Measurements from ENCODE around the gene EHMT1. TPM values are rescaled to one million over a fixed set of nuclear protein-coding genes. Genes with fewer than 3 reads are reported as not detected.

Gene EHMT1
- total and polyA plus RNA-seq, 2 of the 8 experiments (the other 6 are each of a cell fraction or from before 2014, with no cell fraction given): 95.7 to 163 TPM

DNA sequence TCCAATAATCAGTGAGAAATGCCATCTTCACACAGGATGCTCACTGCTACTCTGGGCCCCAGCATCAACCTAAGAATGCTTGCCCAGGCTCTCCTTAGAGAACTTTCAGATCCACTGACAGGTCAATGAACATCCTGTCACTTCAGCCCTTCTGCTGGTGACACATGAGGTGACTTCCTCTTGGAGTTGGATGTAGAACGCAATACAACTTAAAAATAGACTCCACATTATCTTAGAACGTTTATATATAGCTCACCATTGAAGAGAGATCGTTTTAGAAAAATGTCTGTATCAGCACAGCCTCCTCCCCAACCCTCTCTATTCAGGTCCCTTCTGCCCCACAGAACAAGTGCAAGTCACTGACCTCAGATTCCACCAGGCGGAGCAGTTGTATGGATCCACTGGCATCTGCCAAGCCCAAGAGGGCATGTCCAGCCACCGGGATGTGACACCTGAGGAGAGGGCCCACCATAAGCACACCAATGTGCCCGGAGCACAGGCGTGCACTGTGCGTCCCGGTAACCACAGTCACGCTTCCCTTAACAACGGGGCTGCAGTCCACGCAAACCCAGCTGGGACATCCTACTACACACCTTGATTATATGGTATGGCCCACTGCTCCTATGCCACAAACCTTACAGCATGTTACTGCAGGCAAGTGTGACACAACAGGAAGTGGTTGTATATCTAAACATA, 42.9 kb upstream of the EHMT1 start:
- H3K79me1 ChIP-seq (ENCODE audit: low read depth, low read length): peaks cover 20% of the 10 kb centered on the region
- no peak for TF ChIP-seq CBX5 (IDR thresholded peaks at IDR 0.05; ENCODE audit: low read depth, low read length)
- TF ChIP-seq, protein P1, sequence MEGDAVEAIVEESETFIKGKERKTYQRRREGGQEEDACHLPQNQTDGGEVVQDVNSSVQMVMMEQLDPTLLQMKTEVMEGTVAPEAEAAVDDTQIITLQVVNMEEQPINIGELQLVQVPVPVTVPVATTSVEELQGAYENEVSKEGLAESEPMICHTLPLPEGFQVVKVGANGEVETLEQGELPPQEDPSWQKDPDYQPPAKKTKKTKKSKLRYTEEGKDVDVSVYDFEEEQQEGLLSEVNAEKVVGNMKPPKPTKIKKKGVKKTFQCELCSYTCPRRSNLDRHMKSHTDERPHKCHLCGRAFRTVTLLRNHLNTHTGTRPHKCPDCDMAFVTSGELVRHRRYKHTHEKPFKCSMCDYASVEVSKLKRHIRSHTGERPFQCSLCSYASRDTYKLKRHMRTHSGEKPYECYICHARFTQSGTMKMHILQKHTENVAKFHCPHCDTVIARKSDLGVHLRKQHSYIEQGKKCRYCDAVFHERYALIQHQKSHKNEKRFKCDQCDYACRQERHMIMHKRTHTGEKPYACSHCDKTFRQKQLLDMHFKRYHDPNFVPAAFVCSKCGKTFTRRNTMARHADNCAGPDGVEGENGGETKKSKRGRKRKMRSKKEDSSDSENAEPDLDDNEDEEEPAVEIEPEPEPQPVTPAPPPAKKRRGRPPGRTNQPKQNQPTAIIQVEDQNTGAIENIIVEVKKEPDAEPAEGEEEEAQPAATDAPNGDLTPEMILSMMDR (IDR thresholded peaks at IDR 0.05; ENCODE audit: control extremely low read depth in 1 of 3, insufficient read depth in 1 of 3, low read depth in 1 of 3, low read length in 3 of 3): peak in 1 of 3 experiments; percentile 27; a peak in 1 of 4 replicates
- ChIA-PET POLR2A (ENCODE audit: partially characterized antibody) (interaction anchor here (1.1 to 3.7 kb wide), 2 partner anchors 8 to 24 kb away, joined by 4 to 13 read pairs; partner anchors contain the start of gene MRPL41), CTCF (ENCODE audit: partially characterized antibody) (interaction anchor here (0.6 to 3.2 kb wide), 4 partner anchors 9 to 50 kb away, joined by 3 to 21 read pairs (median 5); no protein-coding TSS in a partner anchor)
- H3K36me3 ChIP-seq (ENCODE audit: control insufficient read depth in 2 of 4, insufficient read depth in 4 of 4, low read length in 3 of 4): peaks cover 23 to 46% (median 36%) of the 10 kb centered on the region in 4 experiments
- H4K20me1 ChIP-seq (replicated peaks in 1 of 2; ENCODE audit: control insufficient read depth in 1 of 2, insufficient read depth in 2 of 2, low read length in 2 of 2): peaks cover 7 to 20% of the 10 kb centered on the region in 2 experiments
- no peak overlapping the region for H3K4me2 ChIP-seq (ENCODE audit: insufficient read depth in 1 of 2, low read depth in 2 of 2, low read length in 2 of 2)
- H3K27ac ChIP-seq (ENCODE audit: low read depth, low read length): no peak overlapping the region
- H2BK120ac ChIP-seq (replicated peaks; ENCODE audit: low read depth, low read length): no peak overlapping the region
- H3K14ac ChIP-seq (ENCODE audit: insufficient read length): no peak overlapping the region
- H2AK5ac ChIP-seq (ENCODE audit: low read depth, low read length): no peak overlapping the region
- no peak overlapping the region for H4K91ac ChIP-seq (replicated peaks; ENCODE audit: insufficient read length, low read length)
- H2BK20ac ChIP-seq (ENCODE audit: low read length): no peak overlapping the region
- FAIRE-seq (no peak), DNase-seq (ENCODE audit: low read depth in 1 of 2, low spot score in 2 of 2) (no peak)
- H3K18ac ChIP-seq (ENCODE audit: extremely low read depth, low read length): no peak overlapping the region
- no peaks in the 10 kb centered on the region for H3K9me3 ChIP-seq (ENCODE audit: insufficient read depth in 2 of 2, low read depth in 1 of 2, low read length in 1 of 2)
- H4K8ac ChIP-seq (ENCODE audit: extremely low read depth, insufficient read depth, low read length): peak overlapping the region; percentile 36; the same call in 1 of the 2 replicates
- H4K5ac ChIP-seq (ENCODE audit: insufficient read length, low read depth, low read length): no peak overlapping the region
- H3K56ac ChIP-seq (replicated peaks; ENCODE audit: insufficient read length, low read depth, low read length): no peak overlapping the region
- no peak overlapping the region for H3K4ac ChIP-seq (replicated peaks; ENCODE audit: insufficient read length, low read depth, low read length)
- no peak overlapping the region for H2BK12ac ChIP-seq (ENCODE audit: low read depth, low read length)
- peaks cover 3% of the 10 kb centered on the region; the same call in 1 of the 2 replicates for H3K23me2 ChIP-seq (ENCODE audit: low read depth, low read length)
- no peak overlapping the region for H2BK5ac ChIP-seq (ENCODE audit: low read depth, low read length)
- peaks cover 0 to 19% (median 6%) of the 10 kb centered on the region in 4 experiments; a peak in 6 of 7 replicates for H3K4me1 ChIP-seq (replicated peaks in 1 of 4; ENCODE audit: control insufficient read depth in 3 of 4, insufficient read depth in 4 of 4, low read length in 3 of 4)
- H3K79me2 ChIP-seq (ENCODE audit: control insufficient read depth in 1 of 2, insufficient read depth in 2 of 2, low read length in 2 of 2): peaks cover 12 to 35% of the 10 kb centered on the region in 2 experiments
- 90% methylated on average over 12 of the region's 12 CpGs; no CpG with 5 or more reads in 1 of the 2 experiments for WGBS, 2 experiments (ENCODE audit: extremely low coverage in 1 of 2, insufficient coverage in 1 of 2, insufficient read length in 1 of 2, insufficient replicate concordance in 2 of 2, low coverage in 1 of 2, low lambda C conversion rate in 2 of 2, missing lambda C conversion rate in 1 of 2)
- H3K27me3 ChIP-seq (replicated peaks in 1 of 4; ENCODE audit: control insufficient read depth in 3 of 4, extremely low read depth in 1 of 4, insufficient read depth in 3 of 4, low read length in 3 of 4): no peaks in the 10 kb centered on the region
- no peak overlapping the region for H3K23ac ChIP-seq (ENCODE audit: insufficient read length)
- no peak overlapping the region for H3K4me3 ChIP-seq (ENCODE audit: extremely low read depth in 1 of 4, insufficient read depth in 2 of 4, low read depth in 3 of 4, low read length in 4 of 4)
- no peak overlapping the region for H2AFZ ChIP-seq (ENCODE audit: low read length)
- H3K9ac ChIP-seq (replicated peaks in 1 of 4; ENCODE audit: extremely low read depth in 1 of 4, low read depth in 3 of 4, low read length in 3 of 4): no peak overlapping the region
- no peak overlapping the region for H2BK15ac ChIP-seq (ENCODE audit: low read length)

Data from H1 (cell line).